C4-2B (cell line): ENCODE measurements around the gene NMRAL1.

Source experiments
- CTCF ChIP-seq: fragments of 450-650 bp; conservative IDR thresholded peaks from 2 replicates; pipeline ENCODE4 v1.5.1; 2017; ENCODE audit warnings: mild to moderate bottlenecking
- ZFX ChIP-seq: fragments of 450-650 bp; IDR thresholded peaks from 2 replicates; pipeline ENCODE4 v1.6.1; 2017

- no peak for TF ChIP-seq CTCF
- no peak for TF ChIP-seq ZFX
Observed at GRCh38 chr16:4514606-4515005, 40.2 kb upstream of the NMRAL1 start.
